Loucy (cell line): ENCODE measurements around the gene SLC4A8.

Experiments
- CTCF ChIP-seq: fragments of 200-600 bp; sonication (generic); conservative IDR thresholded peaks from 2 replicates; pipeline ENCODE4 v1.5.1; 2014; ENCODE audit warnings: mild to moderate bottlenecking, antibody characterized with exemption, low read length
- EZH2phosphoT487 ChIP-seq: fragments of 200-600 bp; IDR thresholded peaks from 2 replicates; pipeline ENCODE4 v1.6.1; 2018; ENCODE audit warnings: antibody characterized with exemption, mild to moderate bottlenecking, moderate library complexity, borderline replicate concordance

- no peak for TF ChIP-seq CTCF
- TF ChIP-seq EZH2phosphoT487, result no peak
Observed at GRCh38 chr12:51413149-51413548, 11.5 kb upstream of the SLC4A8 start.
